Measurements from ENCODE around the gene PPP2R2B.

GRCh38 chr5:146588331-146589027 is 290.1 kb downstream of the PPP2R2B start:
- TF ChIP-seq FOSL1 (IDR thresholded peaks at IDR 0.05; ENCODE audit: low read depth) (no peak), CTCF (IDR thresholded peaks at IDR 0.05 in 2 of 3, conservative IDR thresholded peaks at IDR 0.05 in 1 of 3; ENCODE audit: borderline replicate concordance in 1 of 3, insufficient read depth in 1 of 3, low read depth in 2 of 3, low read length in 2 of 3) (no peak), SIN3A (IDR thresholded peaks at IDR 0.05; ENCODE audit: low read depth) (no peak), POLR2AphosphoS5 (IDR thresholded peaks at IDR 0.05; ENCODE audit: low read depth, low read length) (no peak)
